IgD-negative memory B cell (primary cell): ENCODE measurements around the gene TUBG2. TPM values are rescaled to one million over a fixed set of nuclear protein-coding genes. Genes with fewer than 3 reads are reported as not detected.

Experiments used
- polyA plus RNA-seq: library from polyadenylated mRNA; unstranded; fragments of 300-500 nt; fragmentation: Illumina TruSeq; gene quantifications from one replicate; pipeline ENCODE4 v1.2.3, GENCODE V29; 2021

TUBG2 gene
- polyA plus RNA-seq, 1 donor from 2014 or later, result 2.5 TPM

Other genes starting within 250 kb of the TUBG2 start
- gene CAVIN1, start 236.0 kb upstream of the TUBG2 start, polyA plus RNA-seq, result not detected
- 17.2 TPM for gene ATP6V0A1, start 200.4 kb upstream of the TUBG2 start, polyA plus RNA-seq
- gene NAGLU, start 123.0 kb upstream of the TUBG2 start, polyA plus RNA-seq, result 14.4 TPM
- gene HSD17B1, start 106.4 kb upstream of the TUBG2 start, polyA plus RNA-seq, result 0.39 TPM
- 64.9 TPM for gene COASY, start 97.1 kb upstream of the TUBG2 start, polyA plus RNA-seq
- gene MLX, start 92.2 kb upstream of the TUBG2 start, polyA plus RNA-seq, result 44.8 TPM
- 2.9 TPM for gene PSMC3IP, start 81.6 kb upstream of the TUBG2 start, polyA plus RNA-seq
- 105 TPM for gene RETREG3, start 49.9 kb upstream of the TUBG2 start, polyA plus RNA-seq
- 11.8 TPM for gene TUBG1, start 49.6 kb upstream of the TUBG2 start, polyA plus RNA-seq
- gene PLEKHH3, start 17.7 kb downstream of the TUBG2 start, polyA plus RNA-seq, result 1.1 TPM
- 2.1 TPM for gene CCR10, start 22.6 kb downstream of the TUBG2 start, polyA plus RNA-seq
- gene CNTNAP1, start 23.2 kb downstream of the TUBG2 start, polyA plus RNA-seq, result 1.1 TPM
- 37.4 TPM for gene EZH1, start 85.8 kb downstream of the TUBG2 start, polyA plus RNA-seq
- gene RAMP2, start 101.9 kb downstream of the TUBG2 start, polyA plus RNA-seq, result not detected
- 45.6 TPM for gene VPS25, start 114.2 kb downstream of the TUBG2 start, polyA plus RNA-seq
- gene WNK4, start 121.3 kb downstream of the TUBG2 start, polyA plus RNA-seq, result not detected
- 117 TPM for gene COA3, start 139.4 kb downstream of the TUBG2 start, polyA plus RNA-seq
- 0.41 TPM for gene CNTD1, start 139.6 kb downstream of the TUBG2 start, polyA plus RNA-seq
- gene BECN1, start 165.0 kb downstream of the TUBG2 start, polyA plus RNA-seq, result 136 TPM
- 116 TPM for gene PSME3, start 174.1 kb downstream of the TUBG2 start, polyA plus RNA-seq
- not detected for gene AOC2, start 185.3 kb downstream of the TUBG2 start, polyA plus RNA-seq
- not detected for gene AOC3, start 191.9 kb downstream of the TUBG2 start, polyA plus RNA-seq
- gene G6PC1, start 241.5 kb downstream of the TUBG2 start, polyA plus RNA-seq, result not detected